GM06990 (cell line): ENCODE measurements around the gene TBC1D3L.
"Not testable (repeated sequence)": the region's sequence is repeated elsewhere in the genome, so short reads cannot be mapped to it uniquely, and the experiment has no call there.

Experiments used
- DNase-seq: peaks from one replicate; pipeline ENCODE4 v3.0.0-alpha.2; 2011; ENCODE audit not compliant: insufficient read length; ENCODE audit errors: extremely low read depth
- H3K27me3 ChIP-seq: replicated peaks from 2 replicates; pipeline ENCODE4 v1.6.0; 2011; ENCODE audit warnings: low read length; ENCODE audit not compliant: control insufficient read depth, insufficient read depth
- H3K36me3 ChIP-seq: 2 replicates; pipeline ENCODE4 v1.5.1; 2011; ENCODE audit warnings: low read length; ENCODE audit not compliant: control insufficient read depth, insufficient read depth
- H3K4me3 ChIP-seq: replicated peaks from 2 replicates; pipeline ENCODE4 v1.5.1; 2011; ENCODE audit warnings: low read depth, mild to moderate bottlenecking, control low read depth, low read length

Gene TBC1D3L

DNA sequence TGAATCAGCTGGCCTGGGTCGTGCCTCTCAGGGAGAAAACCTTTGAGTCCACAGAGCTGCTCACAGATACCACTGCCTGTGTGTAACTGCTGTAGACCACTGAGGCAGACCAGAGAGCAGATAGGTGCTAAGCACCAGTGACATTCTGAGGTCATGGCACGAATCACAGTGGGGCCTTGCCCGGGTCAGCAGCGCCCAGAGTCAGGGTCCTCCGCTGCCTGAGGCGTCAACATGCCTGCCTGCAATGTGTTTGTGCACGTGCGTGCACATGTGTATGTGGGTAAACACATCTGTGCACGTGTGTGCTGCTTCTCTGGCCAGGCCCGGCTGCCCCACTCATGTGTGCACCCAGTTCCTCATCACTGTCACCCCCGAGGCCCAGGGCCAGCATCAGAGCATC lies at the start of gene TBC1D3L:
TSS of gene TBC1D3L (minus strand) at position 101 of the 400 bp plus-strand sequence. CDS start 1,540 bp downstream, outside the sequence.
- not testable (repeated sequence) for DNase-seq, H3K36me3 ChIP-seq, H3K4me3 ChIP-seq, H3K27me3 ChIP-seq

DNA sequence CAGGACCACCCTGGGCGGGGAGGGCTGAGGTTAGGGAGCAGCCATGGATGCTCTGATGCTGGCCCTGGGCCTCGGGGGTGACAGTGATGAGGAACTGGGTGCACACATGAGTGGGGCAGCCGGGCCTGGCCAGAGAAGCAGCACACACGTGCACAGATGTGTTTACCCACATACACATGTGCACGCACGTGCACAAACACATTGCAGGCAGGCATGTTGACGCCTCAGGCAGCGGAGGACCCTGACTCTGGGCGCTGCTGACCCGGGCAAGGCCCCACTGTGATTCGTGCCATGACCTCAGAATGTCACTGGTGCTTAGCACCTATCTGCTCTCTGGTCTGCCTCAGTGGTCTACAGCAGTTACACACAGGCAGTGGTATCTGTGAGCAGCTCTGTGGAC lies 14.8 kb upstream of the TBC1D3L start, which contains the start of gene TBC1D3D:
TSS of gene TBC1D3D (plus strand) at position 301 of the 400 bp plus-strand sequence. CDS start 1,585 bp downstream, outside the sequence.
- not testable (repeated sequence) for H3K4me3 ChIP-seq, DNase-seq, H3K36me3 ChIP-seq, H3K27me3 ChIP-seq
